Fibroblast of lung (primary cell): ENCODE data around the gene OR13C2.
"Not testable (repeated sequence)": the region's sequence is repeated elsewhere in the genome, so short reads cannot be mapped to it uniquely, and the experiment has no call there.

ENCODE experiments used
- EZH2 ChIP-seq: IDR thresholded peaks from 2 replicates; pipeline ENCODE4 v1.5.1; 2012; ENCODE audit warnings: low read length, control low read depth, mild to moderate bottlenecking; ENCODE audit errors: missing control alignments
- TF ChIP-seq, protein P1 (sequence below), 2 donors: IDR thresholded peaks in 1 of 2; conservative IDR thresholded peaks in 1 of 2; 1 replicate in 1 of 2; 2 replicates in 1 of 2; pipeline ENCODE4 v1.5.1; 2011 to 2012; ENCODE audit warnings: low read length in 2 of 2, control low read depth in 1 of 2, inconsistent platforms in 1 of 2, low read depth in 1 of 2, mild to moderate bottlenecking in 1 of 2

DNA sequence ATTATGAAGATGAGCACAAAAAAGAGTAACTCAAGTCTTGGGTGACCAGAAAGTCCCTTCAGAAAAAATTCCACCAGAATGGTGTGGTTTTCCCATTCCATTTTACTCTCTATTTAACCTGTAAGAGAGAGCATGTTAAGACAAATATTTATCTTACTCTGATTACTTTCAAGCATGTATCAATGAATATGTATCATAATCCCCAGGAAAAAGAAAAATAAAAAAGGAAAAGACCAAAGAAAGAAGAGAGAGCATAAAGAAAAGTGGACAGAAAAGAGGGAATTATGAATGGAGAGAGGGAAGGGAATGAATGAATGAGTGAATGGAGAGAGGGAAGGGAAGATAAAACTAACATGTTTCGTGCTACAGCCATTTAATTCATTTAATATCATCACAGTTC is at the start of gene OR13C2:
- TF ChIP-seq, protein P1, sequence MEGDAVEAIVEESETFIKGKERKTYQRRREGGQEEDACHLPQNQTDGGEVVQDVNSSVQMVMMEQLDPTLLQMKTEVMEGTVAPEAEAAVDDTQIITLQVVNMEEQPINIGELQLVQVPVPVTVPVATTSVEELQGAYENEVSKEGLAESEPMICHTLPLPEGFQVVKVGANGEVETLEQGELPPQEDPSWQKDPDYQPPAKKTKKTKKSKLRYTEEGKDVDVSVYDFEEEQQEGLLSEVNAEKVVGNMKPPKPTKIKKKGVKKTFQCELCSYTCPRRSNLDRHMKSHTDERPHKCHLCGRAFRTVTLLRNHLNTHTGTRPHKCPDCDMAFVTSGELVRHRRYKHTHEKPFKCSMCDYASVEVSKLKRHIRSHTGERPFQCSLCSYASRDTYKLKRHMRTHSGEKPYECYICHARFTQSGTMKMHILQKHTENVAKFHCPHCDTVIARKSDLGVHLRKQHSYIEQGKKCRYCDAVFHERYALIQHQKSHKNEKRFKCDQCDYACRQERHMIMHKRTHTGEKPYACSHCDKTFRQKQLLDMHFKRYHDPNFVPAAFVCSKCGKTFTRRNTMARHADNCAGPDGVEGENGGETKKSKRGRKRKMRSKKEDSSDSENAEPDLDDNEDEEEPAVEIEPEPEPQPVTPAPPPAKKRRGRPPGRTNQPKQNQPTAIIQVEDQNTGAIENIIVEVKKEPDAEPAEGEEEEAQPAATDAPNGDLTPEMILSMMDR (conservative IDR thresholded peaks at IDR 0.05 in 1 of 2, IDR thresholded peaks at IDR 0.05 in 1 of 2; ENCODE audit: low read depth in 1 of 2, low read length in 2 of 2): not testable (repeated sequence)
- TF ChIP-seq EZH2: not testable (repeated sequence)
